GM12873 (cell line): Measurements from ENCODE around the gene ROBO2.

Source experiments
- CTCF ChIP-seq: IDR thresholded peaks from 2 replicates; pipeline ENCODE4 v1.5.1; 2012; ENCODE audit warnings: low read depth, mild to moderate bottlenecking, moderate library complexity, low read length, control low read depth; ENCODE audit not compliant: insufficient read depth; ENCODE audit errors: missing control alignments

The ROBO2 gene

GRCh38 chr3:77084511-77084910, 44.6 kb downstream of the ROBO2 start:
- no peak for TF ChIP-seq CTCF

DNA sequence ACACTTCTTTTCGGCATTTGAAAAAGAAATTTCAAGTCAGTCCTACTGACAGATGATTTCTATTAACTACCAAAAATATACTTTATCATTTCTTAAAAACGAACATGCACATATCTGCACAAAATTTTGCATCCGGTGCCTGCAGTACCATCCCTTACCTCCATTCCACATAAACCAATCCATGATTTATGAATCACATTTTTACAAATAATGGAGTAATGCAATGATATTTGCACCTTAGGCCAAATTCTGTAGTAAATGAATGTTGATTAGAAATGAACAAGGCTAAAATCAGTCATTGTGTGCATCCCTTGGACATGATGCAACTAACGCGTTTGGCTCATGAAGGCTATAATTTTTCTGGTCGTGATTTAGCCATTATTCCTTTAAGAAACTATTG, 46.5 kb downstream of the ROBO2 start:
- TF ChIP-seq CTCF: no peak

- no peak for TF ChIP-seq CTCF
These were observed 51.9 kb downstream of the ROBO2 start for GRCh38 chr3:77091809-77092208.

DNA sequence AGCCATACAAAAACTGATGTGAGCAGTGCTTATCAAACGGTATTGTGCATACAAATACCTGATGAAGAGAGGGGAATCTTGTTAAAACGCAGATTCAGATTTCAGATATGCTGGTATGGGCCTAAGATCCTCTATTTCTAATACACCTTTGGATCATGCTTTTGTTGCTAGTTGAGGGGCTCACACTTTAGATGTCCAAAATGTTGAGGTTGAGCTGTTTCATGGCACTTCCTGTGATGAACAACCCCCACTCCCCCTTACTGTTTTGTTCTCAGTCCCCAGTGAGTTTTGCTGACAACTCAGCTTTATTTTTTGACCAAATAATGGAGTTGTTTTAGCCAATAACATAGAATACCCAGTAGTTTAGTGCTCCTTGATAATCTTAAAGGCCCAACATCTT, 53.2 kb downstream of the ROBO2 start:
- no peak for TF ChIP-seq CTCF

GRCh38 chr3:77096145-77096544, 56.2 kb downstream of the ROBO2 start:
- no peak for TF ChIP-seq CTCF

- TF ChIP-seq CTCF: no peak
These were observed 57.3 kb downstream of the ROBO2 start for GRCh38 chr3:77096966-77097890.

DNA sequence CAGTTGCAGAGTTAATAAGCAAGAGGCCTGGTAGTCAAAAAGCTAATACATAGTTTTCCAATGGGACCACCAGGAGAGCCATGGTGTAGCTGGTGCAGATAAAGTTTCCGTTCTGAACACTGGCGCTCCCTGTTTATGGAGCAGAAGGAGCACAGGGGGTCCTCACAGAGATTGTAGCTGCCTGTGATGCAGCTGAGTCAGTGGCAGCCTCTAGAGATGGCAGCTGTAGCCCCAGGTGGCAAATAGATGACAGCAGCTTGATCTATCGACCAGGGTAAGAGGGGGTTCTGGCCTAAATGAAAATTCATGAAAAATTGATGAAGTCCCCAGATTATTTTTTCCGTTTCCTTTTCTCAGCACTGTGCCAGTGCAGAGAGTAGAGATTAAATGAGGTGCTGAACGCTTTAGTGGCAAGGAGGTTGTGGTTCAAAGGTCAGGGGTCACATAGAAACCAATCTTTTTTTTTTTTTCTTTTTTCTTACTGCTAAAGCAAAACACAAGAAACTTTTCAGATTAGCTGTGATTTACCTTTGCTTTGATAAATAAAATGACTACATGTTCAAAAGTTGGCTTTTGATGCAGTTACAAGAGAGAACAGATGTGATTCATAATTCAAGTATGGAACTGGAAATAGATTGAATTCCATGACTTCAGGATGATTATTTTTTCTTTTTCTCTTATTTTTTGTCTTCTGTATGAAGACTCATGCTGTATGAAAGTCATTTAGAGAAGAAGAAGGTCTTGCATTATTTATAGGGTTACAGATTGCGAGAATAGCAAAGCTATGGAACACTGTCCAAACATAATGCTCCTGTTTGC, 63.3 kb downstream of the ROBO2 start:
- TF ChIP-seq CTCF: no peak
